Mesodermal cell (in vitro differentiated cells): ENCODE data around the gene PRSS57.

Experiments used
- H3K27ac ChIP-seq: 2 replicates; pipeline ENCODE4 v1.7.0; 2013; ENCODE audit warnings: mild to moderate bottlenecking, low read depth, low read length, moderate library complexity; ENCODE audit not compliant: severe bottlenecking
- H3K36me3 ChIP-seq: 2 replicates; pipeline ENCODE4 v1.7.1; 2013; ENCODE audit warnings: mild to moderate bottlenecking, low read length, moderate library complexity; ENCODE audit not compliant: control insufficient read depth, insufficient read depth
- H3K4me1 ChIP-seq: one replicate; pipeline ENCODE4 v1.7.1; 2013; ENCODE audit warnings: mild to moderate bottlenecking, low read length; ENCODE audit not compliant: insufficient read depth, control insufficient read depth, poor library complexity, severe bottlenecking
- H3K4me3 ChIP-seq: 2 replicates; pipeline ENCODE4 v1.7.0; 2013; ENCODE audit warnings: low read length, control low read depth, mild to moderate bottlenecking; ENCODE audit not compliant: insufficient read depth, poor library complexity, severe bottlenecking; ENCODE audit errors: extremely low read depth
- H3K9me3 ChIP-seq: 2 replicates; pipeline ENCODE4 v1.7.1; 2013; ENCODE audit warnings: mild to moderate bottlenecking, low read length, moderate library complexity; ENCODE audit not compliant: control insufficient read depth
- WGBS, 2 experiments: methylation state at CpG; one replicate each; pipeline ENCODE4 v1.1.5; 2013; ENCODE audit warnings: missing lambda C conversion rate in 2 of 2; ENCODE audit not compliant: insufficient coverage in 2 of 2; 5-methylcytosine and 5-hydroxymethylcytosine counted together

PRSS57 gene

DNA sequence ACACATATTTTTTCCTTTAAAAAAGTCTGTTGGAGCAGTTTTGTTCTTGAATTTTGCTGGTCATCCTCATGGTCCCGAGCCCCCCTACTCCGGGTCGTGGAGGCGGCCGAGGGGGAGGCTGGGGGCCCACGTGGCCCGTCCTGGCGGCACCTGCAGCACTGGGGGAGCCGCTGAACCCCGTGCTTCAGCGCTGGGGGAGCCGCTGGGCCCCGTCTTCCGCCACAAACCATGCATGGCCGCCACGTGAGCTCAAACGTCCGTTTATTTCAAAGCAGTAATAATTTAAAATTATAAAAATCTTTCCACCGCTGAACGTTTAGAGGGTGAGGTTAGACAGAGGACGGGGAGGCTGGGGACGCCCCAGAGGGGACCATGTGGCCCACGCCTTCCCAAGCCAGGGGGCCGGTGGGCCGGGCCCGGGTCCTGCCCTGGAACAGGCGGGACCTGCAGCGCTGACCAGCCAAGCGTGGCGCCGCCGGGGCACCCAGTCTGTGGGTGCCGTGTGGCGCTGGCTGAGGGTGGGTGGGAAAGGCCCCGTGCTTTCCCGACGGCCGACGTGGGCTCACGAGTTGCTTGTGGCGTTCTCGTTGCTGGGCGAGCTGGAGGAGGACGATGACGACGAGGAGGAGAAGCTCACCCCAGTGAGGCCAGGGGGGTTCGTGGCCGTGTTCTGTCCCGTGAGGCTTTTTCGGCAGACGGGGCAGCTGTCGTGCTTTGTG is 47.5 kb downstream of the PRSS57 start:
- 96 to 98% methylated on average over 27 to 34 of the region's 52 CpGs for WGBS, 2 experiments
- Histone ChIP-seq H3K4me3 (no peak overlapping the region), H3K36me3 (peaks cover 68% of the 10 kb centered on the region), H3K4me1 (no peaks in the 10 kb centered on the region), H3K9me3 (no peaks in the 10 kb centered on the region), H3K27ac (no peak overlapping the region)

DNA sequence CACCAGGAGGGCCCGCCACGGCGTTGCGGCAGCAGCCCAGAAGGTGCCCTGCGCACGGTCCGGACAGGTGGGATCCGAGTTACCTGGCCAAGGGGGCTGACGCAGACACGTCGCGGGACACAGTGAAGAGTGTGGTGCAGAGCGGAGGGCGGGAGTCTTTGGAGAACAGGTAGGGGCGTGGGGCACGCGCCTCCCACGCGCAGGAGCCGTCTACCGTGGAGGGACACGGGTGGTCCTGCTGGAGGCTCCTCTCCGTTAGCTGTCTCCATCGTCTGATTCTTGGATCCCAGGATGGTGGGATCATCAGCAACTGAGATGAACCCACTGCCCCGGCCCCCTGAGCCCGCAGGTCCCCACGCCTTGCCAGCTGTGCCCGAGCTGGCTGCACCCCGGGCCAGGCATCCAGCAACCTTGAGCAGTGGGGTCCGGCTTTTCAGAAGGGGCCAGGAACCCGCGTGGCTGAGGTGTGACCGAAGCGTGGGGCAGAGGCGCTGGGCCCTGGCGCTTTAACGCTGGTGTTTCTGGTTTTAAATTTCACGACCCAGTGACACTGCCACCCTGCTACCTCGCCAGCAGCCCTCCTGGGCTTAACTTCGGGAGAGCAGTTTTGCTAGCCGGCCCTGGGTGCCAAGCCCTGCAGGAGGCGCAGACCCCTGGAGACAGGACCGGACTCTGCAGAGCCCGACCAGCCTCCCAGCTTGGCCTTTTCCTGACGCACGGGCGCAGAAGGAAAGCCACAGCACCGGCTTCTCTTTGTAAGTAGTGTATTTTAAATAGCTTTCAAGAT is 48.3 kb downstream of the PRSS57 start:
- 96 to 97% methylated on average over 31 to 43 of the region's 48 CpGs for WGBS, 2 experiments
- Histone ChIP-seq H3K36me3 (peaks cover 61% of the 10 kb centered on the region), H3K9me3 (no peaks in the 10 kb centered on the region), H3K4me1 (no peaks in the 10 kb centered on the region), H3K4me3 (no peak overlapping the region), H3K27ac (no peak overlapping the region)

DNA sequence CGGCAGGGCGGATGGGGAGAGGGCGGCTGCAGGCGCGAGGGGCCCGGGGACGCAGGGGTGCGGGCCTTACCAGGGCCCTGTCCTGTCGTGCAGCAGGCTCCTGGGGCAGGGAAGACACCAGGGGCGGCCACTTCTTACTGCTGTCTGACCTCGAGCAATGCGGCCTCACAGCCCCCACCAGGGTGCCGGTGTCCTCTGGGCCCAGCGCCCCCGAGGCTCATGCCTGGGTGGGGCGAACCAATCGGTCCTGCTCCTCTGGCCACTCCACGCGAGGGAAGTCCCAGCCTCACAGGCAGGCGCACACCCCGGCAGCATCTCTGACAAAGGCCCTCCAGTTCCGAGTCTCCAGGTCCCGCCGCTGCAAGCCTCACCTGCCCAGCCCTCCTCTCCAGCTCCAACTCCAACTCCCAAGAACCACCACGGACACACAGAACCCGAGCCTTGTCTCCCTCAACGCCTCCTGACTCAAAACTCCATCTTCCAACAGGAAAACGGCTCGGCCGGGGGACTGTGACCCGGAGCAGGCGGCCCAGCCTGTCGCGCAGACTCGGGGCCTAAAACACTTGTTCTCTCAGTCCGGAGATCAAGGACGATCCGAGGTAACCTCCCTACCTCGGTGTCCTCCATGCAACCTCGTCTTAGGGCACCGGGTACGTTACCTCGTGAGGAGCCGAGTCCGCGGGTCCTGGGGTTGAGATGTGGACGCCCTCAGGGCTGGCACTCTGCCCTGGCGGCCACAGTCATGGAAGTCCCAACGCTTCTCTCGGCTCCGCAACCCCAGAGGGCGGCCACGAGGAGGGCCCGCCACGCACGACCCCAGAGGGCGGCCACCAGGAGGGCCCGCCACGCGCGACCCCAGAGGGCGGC is 49.1 kb downstream of the PRSS57 start:
- Histone ChIP-seq H3K27ac (no peak overlapping the region), H3K9me3 (no peaks in the 10 kb centered on the region), H3K36me3 (peaks cover 53% of the 10 kb centered on the region), H3K4me1 (no peaks in the 10 kb centered on the region), H3K4me3 (no peak overlapping the region)
- WGBS, 2 experiments = 95 to 96% methylated on average over 53 to 54 of the region's 62 CpGs

DNA sequence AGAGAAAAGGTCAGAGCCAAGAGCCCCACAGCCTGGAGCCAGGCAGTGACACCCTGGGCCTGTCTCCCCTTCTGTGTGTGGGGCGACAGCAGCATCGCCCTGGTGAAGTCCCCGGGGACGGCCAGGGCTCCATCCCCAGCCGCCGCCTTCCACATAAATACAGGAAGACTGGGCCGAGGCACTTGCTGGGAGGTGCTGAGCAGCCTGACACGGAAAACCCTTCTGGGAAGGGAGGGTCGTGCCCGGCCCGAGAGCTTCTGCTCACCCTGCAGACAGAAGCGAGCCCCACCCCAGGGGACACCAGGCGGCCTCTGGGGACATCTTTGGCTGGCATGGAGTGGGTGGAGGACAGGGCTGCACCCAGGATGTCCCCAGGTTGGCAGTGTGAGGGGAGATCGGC is 50.5 kb downstream of the PRSS57 start:
- no peak overlapping the region for H3K27ac ChIP-seq
- H3K4me1 ChIP-seq = no peaks in the 10 kb centered on the region
- WGBS, 2 experiments = 92 to 97% methylated on average over 7 to 13 of the region's 14 CpGs
- H3K9me3 ChIP-seq = no peaks in the 10 kb centered on the region
- H3K4me3 ChIP-seq = no peak overlapping the region
- H3K36me3 ChIP-seq = peaks cover 46% of the 10 kb centered on the region

DNA sequence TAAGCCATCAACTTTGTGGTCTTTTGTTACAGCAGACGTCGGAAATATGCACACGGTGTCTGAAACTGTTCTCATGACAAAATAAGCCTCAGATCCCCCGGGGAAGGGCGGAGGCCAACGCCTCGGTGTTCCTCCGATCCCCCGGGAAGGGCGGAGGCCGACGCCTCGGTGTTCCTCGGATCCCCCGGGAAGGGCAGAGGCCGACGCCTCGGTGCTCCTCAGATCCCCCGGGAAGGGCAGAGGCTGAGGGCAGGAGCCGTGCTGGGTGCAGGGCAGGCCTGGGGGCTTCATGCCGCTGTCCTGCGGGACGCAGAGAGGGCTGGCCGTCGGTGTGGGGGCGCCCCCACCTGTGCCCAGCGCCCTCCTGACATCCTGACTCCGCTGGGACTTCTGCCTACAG is 50.9 kb downstream of the PRSS57 start:
- H3K4me3 ChIP-seq = no peak overlapping the region
- H3K36me3 ChIP-seq = peaks cover 43% of the 10 kb centered on the region
- no peaks in the 10 kb centered on the region for H3K4me1 ChIP-seq
- 89 to 90% methylated on average over 21 to 27 of the region's 28 CpGs for WGBS, 2 experiments
- no peaks in the 10 kb centered on the region for H3K9me3 ChIP-seq
- no peak overlapping the region for H3K27ac ChIP-seq

DNA sequence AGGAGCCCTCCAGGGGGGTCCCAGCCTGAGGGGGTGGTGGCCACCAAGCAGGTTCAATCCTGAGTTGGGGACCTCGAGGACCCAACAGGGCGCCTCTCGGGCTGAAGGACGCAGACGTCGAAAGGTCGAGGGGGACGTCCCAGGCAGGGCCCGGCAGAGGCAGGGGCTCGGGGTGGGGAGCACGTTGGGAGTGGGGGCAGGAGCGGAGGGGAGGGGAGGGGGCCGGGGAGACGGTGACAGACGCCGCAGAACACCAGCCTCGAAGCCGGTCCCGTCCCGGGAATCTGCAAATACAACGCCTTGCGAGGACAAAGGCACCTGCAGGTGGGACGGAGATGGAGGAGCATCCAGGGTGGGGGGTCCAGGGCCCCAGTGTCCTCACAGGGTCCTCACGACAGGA is 51.5 kb downstream of the PRSS57 start:
- no peaks in the 10 kb centered on the region for H3K4me1 ChIP-seq
- 94% methylated on average over 22 to 24 of the region's 24 CpGs for WGBS, 2 experiments
- H3K27ac ChIP-seq = no peak overlapping the region
- no peak overlapping the region for H3K4me3 ChIP-seq
- H3K9me3 ChIP-seq = no peaks in the 10 kb centered on the region
- H3K36me3 ChIP-seq = peaks cover 36% of the 10 kb centered on the region

DNA sequence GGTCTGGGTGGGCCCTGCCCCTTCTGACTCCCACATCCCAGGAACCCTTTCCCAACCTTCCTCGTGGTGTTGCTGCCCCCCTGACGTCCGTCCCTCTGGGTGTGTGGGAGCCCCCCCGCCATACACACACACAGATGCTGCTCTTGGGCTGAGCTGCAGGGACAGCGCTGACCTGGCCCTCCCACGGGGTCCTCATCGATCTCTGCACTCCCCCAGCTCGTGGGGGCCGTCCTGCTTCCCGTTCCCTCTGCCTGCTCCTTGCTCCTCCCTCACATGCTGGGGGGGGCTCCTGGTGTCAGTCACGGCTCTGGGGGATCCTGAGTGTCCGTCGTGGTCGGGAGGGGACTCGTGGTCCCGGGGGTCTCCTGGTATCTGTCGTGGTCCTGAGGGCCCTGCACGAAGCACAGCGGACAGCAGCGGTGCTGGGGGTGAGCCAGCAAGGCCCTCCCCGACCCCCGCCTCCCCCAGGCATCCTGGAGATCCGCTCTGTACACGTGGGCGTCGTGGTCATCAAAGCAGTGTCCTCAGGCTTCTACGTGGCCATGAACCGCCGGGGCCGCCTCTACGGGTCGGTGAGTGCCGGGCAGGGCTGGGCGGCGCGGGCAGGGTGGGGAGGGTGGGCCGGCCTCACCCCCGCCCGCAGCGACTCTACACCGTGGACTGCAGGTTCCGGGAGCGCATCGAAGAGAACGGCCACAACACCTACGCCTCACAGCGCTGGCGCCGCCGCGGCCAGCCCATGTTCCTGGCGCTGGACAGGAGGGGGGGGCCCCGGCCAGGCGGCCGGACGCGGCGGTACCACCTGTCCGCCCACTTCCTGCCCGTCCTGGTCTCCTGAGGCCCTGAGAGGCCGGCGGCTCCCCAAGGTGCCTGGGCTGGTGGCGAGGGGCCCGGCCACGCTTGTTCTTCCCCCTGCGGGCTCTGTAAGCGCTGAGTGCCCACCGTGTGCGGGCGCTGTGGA is 52.2 kb downstream of the PRSS57 start:
- WGBS, 2 experiments = 93 to 94% methylated on average over 51 to 60 of the region's 70 CpGs
- H3K27ac ChIP-seq = no peak overlapping the region
- H3K4me3 ChIP-seq = no peak overlapping the region
- H3K4me1 ChIP-seq = no peaks in the 10 kb centered on the region
- peaks cover 31% of the 10 kb centered on the region for H3K36me3 ChIP-seq
- H3K9me3 ChIP-seq = no peaks in the 10 kb centered on the region

DNA sequence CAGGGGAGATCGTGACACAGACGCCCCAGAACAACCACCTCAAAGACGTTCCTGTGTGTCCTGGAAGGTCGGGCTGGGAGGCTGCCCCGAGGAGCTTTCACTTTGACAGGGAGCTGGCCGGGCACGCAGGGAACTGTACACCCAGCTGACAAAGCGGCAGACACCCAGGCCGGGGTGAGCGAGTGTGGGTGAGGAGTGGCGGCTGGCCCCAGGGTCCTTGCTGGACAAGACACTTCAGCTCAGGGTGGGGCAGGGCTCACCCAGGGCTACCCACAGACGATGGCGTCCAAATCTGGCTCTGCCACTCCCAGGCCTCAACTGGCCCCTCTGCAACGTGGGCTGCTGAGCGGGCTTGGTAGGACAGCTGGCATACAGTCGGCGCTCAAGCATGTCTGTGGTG is 53.5 kb downstream of the PRSS57 start:
- H3K4me1 ChIP-seq = no peaks in the 10 kb centered on the region
- no peaks in the 10 kb centered on the region for H3K9me3 ChIP-seq
- H3K36me3 ChIP-seq = peaks cover 18% of the 10 kb centered on the region
- H3K4me3 ChIP-seq = no peak overlapping the region
- WGBS, 2 experiments = 94 to 95% methylated on average over 15 to 17 of the region's 17 CpGs
- no peak overlapping the region for H3K27ac ChIP-seq

DNA sequence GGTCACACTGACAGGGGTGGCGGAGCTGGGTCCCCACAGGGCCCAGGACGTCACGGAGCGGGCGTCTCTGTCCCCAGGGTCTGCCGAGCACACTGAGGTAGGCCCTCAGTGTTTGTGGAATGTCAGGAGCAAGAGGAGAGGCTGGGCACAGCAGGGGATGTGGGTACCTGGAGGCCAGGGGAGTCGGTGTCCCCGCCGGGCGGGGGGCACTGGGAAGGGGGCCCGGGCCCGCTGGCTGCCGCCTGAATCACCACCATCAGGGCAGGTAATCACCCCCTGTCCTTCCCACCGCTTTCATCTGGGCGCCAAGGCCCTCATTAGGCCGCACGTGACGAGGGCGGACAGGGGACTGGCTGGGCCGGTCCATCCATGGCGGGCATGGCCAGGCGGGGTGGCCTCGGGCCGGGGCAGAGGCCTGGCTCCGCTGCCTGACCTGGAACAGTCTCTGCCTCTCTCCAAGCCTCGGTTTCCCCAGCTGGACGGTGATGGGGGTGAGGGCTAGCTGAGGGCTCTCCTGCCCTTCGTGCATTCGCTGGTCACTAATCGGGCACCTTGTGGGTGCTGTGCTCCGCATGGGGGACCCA is 54.6 kb downstream of the PRSS57 start:
- no peak overlapping the region for H3K27ac ChIP-seq
- 94 to 95% methylated on average over 24 to 27 of the region's 31 CpGs for WGBS, 2 experiments
- H3K9me3 ChIP-seq = no peaks in the 10 kb centered on the region
- H3K4me3 ChIP-seq = no peak overlapping the region
- peaks cover 8% of the 10 kb centered on the region for H3K36me3 ChIP-seq
- H3K4me1 ChIP-seq = no peaks in the 10 kb centered on the region
